H9 (cell line): ENCODE measurements around the gene EEF2K. TPM values are rescaled to one million over a fixed set of nuclear protein-coding genes. Genes with fewer than 3 reads are reported as not detected.
A peak's percentile ranks its signal among the peaks of the same experiment; 100 is the strongest.

Experiments used
- DNase-seq: peaks from one replicate; pipeline ENCODE4 v3.0.0-alpha.2; 2017
- H2AFZ ChIP-seq: one replicate; pipeline ENCODE4 v1.6.1; 2013; ENCODE audit warnings: mild to moderate bottlenecking, low read length, control low read depth, moderate library complexity
- H2AK5ac ChIP-seq: 2 replicates; pipeline ENCODE4 v1.6.1; 2013; ENCODE audit warnings: low read length, control low read depth, mixed read lengths; ENCODE audit not compliant: insufficient read length
- H2BK120ac ChIP-seq: one replicate; pipeline ENCODE4 v1.6.1; 2013; ENCODE audit warnings: low read depth, mild to moderate bottlenecking, low read length, control low read depth, inconsistent platforms; ENCODE audit not compliant: poor library complexity, severe bottlenecking
- H2BK12ac ChIP-seq: 2 replicates; pipeline ENCODE4 v1.6.1; 2013; ENCODE audit warnings: low read length, control low read depth, mixed read lengths, low read depth; ENCODE audit not compliant: insufficient read length
- H2BK15ac ChIP-seq: 2 replicates; pipeline ENCODE4 v1.6.1; 2013; ENCODE audit warnings: low read depth, low read length, control low read depth
- H2BK20ac ChIP-seq: one replicate; pipeline ENCODE4 v1.6.1; 2013; ENCODE audit warnings: low read depth, mild to moderate bottlenecking, low read length, control low read depth, inconsistent platforms; ENCODE audit not compliant: poor library complexity, severe bottlenecking
- H2BK5ac ChIP-seq: 2 replicates; pipeline ENCODE4 v1.6.1; 2013; ENCODE audit warnings: low read length, control low read depth, mixed read lengths; ENCODE audit not compliant: insufficient read length
- H3K14ac ChIP-seq: 2 replicates; pipeline ENCODE4 v1.6.1; 2013; ENCODE audit warnings: low read length, control low read depth; ENCODE audit not compliant: insufficient read depth
- H3K18ac ChIP-seq: 2 replicates; pipeline ENCODE4 v1.6.1; 2013; ENCODE audit warnings: low read depth, mild to moderate bottlenecking, mixed read lengths, low read length, control low read depth; ENCODE audit not compliant: insufficient read length
- H3K23ac ChIP-seq: 2 replicates; pipeline ENCODE4 v1.6.1; 2013; ENCODE audit warnings: low read length, control low read depth, mixed read lengths, low read depth; ENCODE audit not compliant: insufficient read length
- H3K23me2 ChIP-seq: 2 replicates; pipeline ENCODE4 v1.6.1; 2013; ENCODE audit warnings: low read depth, mild to moderate bottlenecking, mixed read lengths, low read length, control low read depth; ENCODE audit not compliant: insufficient read length, poor library complexity, severe bottlenecking
- H3K27ac ChIP-seq: 2 replicates; pipeline ENCODE4 v1.5.1; 2013; ENCODE audit warnings: low read length, control low read depth, mixed read lengths, low read depth; ENCODE audit not compliant: insufficient read length
- H3K27me3 ChIP-seq: 2 replicates; pipeline ENCODE4 v1.6.1; 2013; ENCODE audit warnings: low read length, control low read depth, inconsistent platforms; ENCODE audit not compliant: insufficient read depth
- H3K4ac ChIP-seq: 2 replicates; pipeline ENCODE4 v1.6.1; 2013; ENCODE audit warnings: low read depth, mild to moderate bottlenecking, control low read depth, inconsistent platforms, low read length, moderate library complexity
- H3K4me1 ChIP-seq: 2 replicates; pipeline ENCODE4 v1.6.1; 2013; ENCODE audit warnings: low read length, control low read depth, inconsistent platforms; ENCODE audit not compliant: insufficient read depth
- H3K4me2 ChIP-seq: 2 replicates; pipeline ENCODE4 v1.6.1; 2013; ENCODE audit warnings: low read length, control low read depth, mixed read lengths; ENCODE audit not compliant: insufficient read length, insufficient read depth
- H3K56ac ChIP-seq: 2 replicates; pipeline ENCODE4 v1.6.1; 2013; ENCODE audit warnings: low read depth, mild to moderate bottlenecking, mixed read lengths, low read length, control low read depth; ENCODE audit not compliant: insufficient read length
- H3K79me1 ChIP-seq: 2 replicates; pipeline ENCODE4 v1.6.1; 2013; ENCODE audit warnings: low read depth, mild to moderate bottlenecking, moderate library complexity, low read length, control low read depth, inconsistent platforms; ENCODE audit not compliant: insufficient read depth, poor library complexity, severe bottlenecking
- H3K79me2 ChIP-seq: 2 replicates; pipeline ENCODE4 v1.6.1; 2013; ENCODE audit warnings: low read length, control low read depth, inconsistent platforms; ENCODE audit not compliant: insufficient read depth
- H3K9ac ChIP-seq: 2 replicates; pipeline ENCODE4 v1.6.1; 2013; ENCODE audit warnings: low read length, control low read depth, mixed read lengths; ENCODE audit not compliant: insufficient read length; ENCODE audit errors: extremely low read depth
- H3K9me3 ChIP-seq: one replicate; pipeline ENCODE4 v1.6.1; 2013; ENCODE audit warnings: low read depth, low read length, inconsistent platforms; ENCODE audit not compliant: control insufficient read depth
- H3T11ph ChIP-seq: one replicate; pipeline ENCODE4 v1.6.1; 2013; ENCODE audit warnings: mild to moderate bottlenecking, low read length, control low read depth, inconsistent platforms
- H4K20me1 ChIP-seq: one replicate; pipeline ENCODE4 v1.6.1; 2013; ENCODE audit not compliant: control insufficient read depth, insufficient read length, insufficient read depth
- H4K5ac ChIP-seq: 2 replicates; pipeline ENCODE4 v1.6.1; 2013; ENCODE audit warnings: low read depth, mild to moderate bottlenecking, mixed read lengths, low read length, control low read depth; ENCODE audit not compliant: insufficient read length
- H4K8ac ChIP-seq: replicated peaks from 2 replicates; pipeline ENCODE4 v1.6.1; 2013; ENCODE audit warnings: low read length, control low read depth, mixed read lengths, low read depth; ENCODE audit not compliant: insufficient read length
- H4K91ac ChIP-seq: 2 replicates; pipeline ENCODE4 v1.6.1; 2013; ENCODE audit warnings: low read depth, mild to moderate bottlenecking, moderate library complexity, mixed read lengths, low read length, control low read depth; ENCODE audit not compliant: insufficient read length
- H3K27ac Mint-ChIP-seq, 3 experiments: 2 replicates in 2 of 3; 3 replicates in 1 of 3; pipeline ENCODE4 v1.8.0; 2020 to 2021; ENCODE audit warnings: mixed read lengths in 3 of 3, mild to moderate bottlenecking in 1 of 3, moderate library complexity in 1 of 3
- H3K27me3 Mint-ChIP-seq: 2 replicates; pipeline ENCODE4 v1.8.0; 2021; ENCODE audit warnings: low read depth, mild to moderate bottlenecking, moderate library complexity, mixed read lengths
- H3K36me3 Mint-ChIP-seq, 3 experiments: 2 replicates in 2 of 3; 3 replicates in 1 of 3; pipeline ENCODE4 v1.8.0; 2020 to 2021; ENCODE audit warnings: low read depth in 3 of 3, mixed read lengths in 3 of 3; ENCODE audit not compliant: insufficient read depth in 1 of 3
- H3K4me1 Mint-ChIP-seq, 2 experiments: 2 replicates each; pipeline ENCODE4 v1.8.0; 2020; ENCODE audit warnings: mixed read lengths in 2 of 2
- H3K4me3 Mint-ChIP-seq, 2 experiments: 2 replicates in 1 of 2; 3 replicates in 1 of 2; pipeline ENCODE4 v1.8.0; 2020 to 2021; ENCODE audit warnings: mild to moderate bottlenecking in 2 of 2, mixed read lengths in 2 of 2, moderate library complexity in 1 of 2
- H3K9me3 Mint-ChIP-seq, 2 experiments: 2 replicates in 1 of 2; 3 replicates in 1 of 2; pipeline ENCODE4 v1.8.0; 2020; ENCODE audit warnings: mild to moderate bottlenecking in 2 of 2, mixed read lengths in 2 of 2, moderate library complexity in 1 of 2
- WGBS: extraction: QIAGEN DNeasy Blood & Tissue Kit; methylation state at CpG from one replicate; pipeline ENCODE4 v1.1.7; 2013; ENCODE audit warnings: missing lambda C conversion rate, low lambda C conversion rate, mixed read lengths; ENCODE audit not compliant: insufficient read length; ENCODE audit errors: extremely low coverage; 5-methylcytosine and 5-hydroxymethylcytosine counted together
- total RNA-seq: library from RNA; stranded (reverse); gene quantifications from 2 replicates; pipeline ENCODE4 v1.2.1, GENCODE V29; 2021
- TF ChIP-seq, protein P1 (sequence below): fragments of 200-600 bp; sonication (generic); conservative IDR thresholded peaks from 3 replicates; pipeline ENCODE4 v1.8.0; 2021; ENCODE audit warnings: antibody characterized with exemption, mild to moderate bottlenecking

EEF2K gene
- total RNA-seq, 1 experiment from 2014 or later, result 20.7 TPM

DNA sequence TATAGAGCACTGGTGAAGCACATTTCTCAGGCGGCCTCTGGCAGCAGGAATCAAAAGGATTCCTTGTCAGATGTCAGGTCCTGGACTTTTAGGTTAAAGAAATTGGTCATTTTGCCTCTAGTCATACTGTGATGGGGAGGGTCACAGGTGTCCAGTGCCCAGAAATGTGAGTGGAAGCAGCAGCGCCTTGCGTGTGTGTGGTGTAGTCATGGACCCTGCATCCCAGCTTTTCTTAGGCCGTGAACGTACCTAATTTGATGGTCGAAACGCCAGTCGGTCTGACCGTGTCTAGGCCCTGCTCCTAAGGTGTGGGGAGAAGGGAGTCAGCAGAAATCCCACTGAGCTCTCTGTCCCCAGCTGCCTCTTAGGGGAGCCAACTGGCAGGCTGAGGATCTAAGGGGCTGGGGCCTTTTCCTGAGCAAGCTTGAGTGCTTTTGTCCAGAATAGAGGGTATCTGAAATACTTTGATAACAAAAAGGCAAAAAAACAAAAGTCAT is 123.2 kb downstream of the EEF2K start:
- Histone ChIP-seq H3K79me2 (no peaks in the 10 kb centered on the region), H2AFZ (no peak overlapping the region), H3T11ph (no peak overlapping the region), H4K8ac (no peak overlapping the region), H2BK20ac (no peak overlapping the region), H3K18ac (no peak overlapping the region), H3K4me2 (no peak overlapping the region), H3K56ac (no peak overlapping the region), H2BK120ac (no peak overlapping the region), H3K23me2 (no peaks in the 10 kb centered on the region), H4K91ac (no peak overlapping the region), H2BK5ac (no peak overlapping the region), H4K5ac (no peak overlapping the region), H3K4me1 (no peaks in the 10 kb centered on the region), H2BK12ac (no peak overlapping the region), H2AK5ac (no peak overlapping the region), H3K9ac (no peak overlapping the region), H3K23ac (no peak overlapping the region), H2BK15ac (no peak overlapping the region), H4K20me1 (no peaks in the 10 kb centered on the region), H3K27me3 (no peaks in the 10 kb centered on the region), H3K4ac (no peak overlapping the region), H3K79me1 (no peaks in the 10 kb centered on the region), H3K27ac (no peak overlapping the region), H3K14ac (no peak overlapping the region), H3K9me3 (no peaks in the 10 kb centered on the region)
- Mint-ChIP-seq H3K27me3 (no peaks in the 10 kb centered on the region; the same call in none of the 2 replicates), H3K9me3 (no peaks in the 10 kb centered on the region), H3K4me3 (no peak overlapping the region), H3K4me1 (no peaks in the 10 kb centered on the region), H3K27ac (peak overlapping the region in 2 of 3 experiments; percentile 59 to 75; a peak in 2 of 7 replicates), H3K36me3 (peaks cover 38 to 92% (median 77%) of the 10 kb centered on the region in 3 experiments)
- TF ChIP-seq, protein P1, sequence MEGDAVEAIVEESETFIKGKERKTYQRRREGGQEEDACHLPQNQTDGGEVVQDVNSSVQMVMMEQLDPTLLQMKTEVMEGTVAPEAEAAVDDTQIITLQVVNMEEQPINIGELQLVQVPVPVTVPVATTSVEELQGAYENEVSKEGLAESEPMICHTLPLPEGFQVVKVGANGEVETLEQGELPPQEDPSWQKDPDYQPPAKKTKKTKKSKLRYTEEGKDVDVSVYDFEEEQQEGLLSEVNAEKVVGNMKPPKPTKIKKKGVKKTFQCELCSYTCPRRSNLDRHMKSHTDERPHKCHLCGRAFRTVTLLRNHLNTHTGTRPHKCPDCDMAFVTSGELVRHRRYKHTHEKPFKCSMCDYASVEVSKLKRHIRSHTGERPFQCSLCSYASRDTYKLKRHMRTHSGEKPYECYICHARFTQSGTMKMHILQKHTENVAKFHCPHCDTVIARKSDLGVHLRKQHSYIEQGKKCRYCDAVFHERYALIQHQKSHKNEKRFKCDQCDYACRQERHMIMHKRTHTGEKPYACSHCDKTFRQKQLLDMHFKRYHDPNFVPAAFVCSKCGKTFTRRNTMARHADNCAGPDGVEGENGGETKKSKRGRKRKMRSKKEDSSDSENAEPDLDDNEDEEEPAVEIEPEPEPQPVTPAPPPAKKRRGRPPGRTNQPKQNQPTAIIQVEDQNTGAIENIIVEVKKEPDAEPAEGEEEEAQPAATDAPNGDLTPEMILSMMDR, result no peak
- WGBS, result no CpG with 5 or more reads among the region's 9 CpGs
- DNase-seq, result no peak
